GM12878 (cell line): ENCODE data around the gene CLASP2. TPM values are rescaled to one million over a fixed set of nuclear protein-coding genes. Genes with fewer than 3 reads are reported as not detected.

ENCODE experiments used
- ATAC-seq: fragments of 200-7000 bp; cut with Tn5 transposase; 3 replicates; pipeline ENCODE4 v1.9.1; 2020; ENCODE audit warnings: mild to moderate bottlenecking, moderate library complexity
- BruUV-seq: library from RNA; stranded (reverse); fragments of 400-500 nt; replicated peaks from 2 replicates; lab custom pipeline; 2021; lab: Mats Ljungman, UMichigan
- CTCF ChIA-PET: fragments of 300-600 bp; sonication (Branson Sonifier 250); formaldehyde crosslinking; extraction: SDS; loops from one replicate; lab custom pipeline; 2021; ENCODE audit warnings: inconsistent platforms; lab: Yijun Ruan, JAX
- POLR2A ChIA-PET: fragments of 350-600 bp; formaldehyde crosslinking; extraction: SDS; loops from one replicate; lab custom pipeline; 2021; ENCODE audit warnings: inconsistent platforms; lab: Charles Lee
- RAD21 ChIA-PET: fragments of 300-600 bp; sonication (Branson Sonifier 250); formaldehyde crosslinking; loops from one replicate; lab custom pipeline; 2023; ENCODE audit warnings: antibody characterized with exemption; ENCODE audit not compliant: unreplicated experiment; lab: Charles Lee
- SMC1A ChIA-PET: fragments of 300-600 bp; sonication (Branson Sonifier 250); formaldehyde crosslinking; loops from one replicate; lab custom pipeline; 2023; ENCODE audit not compliant: unreplicated experiment, uncharacterized antibody; lab: Charles Lee
- DNase-seq: peaks from one replicate; pipeline ENCODE4 v3.0.0-alpha.2; 2011; ENCODE audit warnings: low read depth, low spot score
- FAIRE-seq: peaks from 3 replicates; lab custom pipeline; 2011; peaks lifted over from hg19 to GRCh38; lab: Jason Lieb, UNC
- H2AFZ ChIP-seq: 2 replicates; pipeline ENCODE4 v1.6.0; 2011; ENCODE audit warnings: low read depth, low read length, control low read depth; ENCODE audit not compliant: control insufficient read depth
- H3K27ac ChIP-seq: 2 replicates; pipeline ENCODE4 v1.5.1; 2011; ENCODE audit warnings: control low read depth; ENCODE audit not compliant: control insufficient read depth, insufficient read depth
- H3K27me3 ChIP-seq, 2 experiments: replicated peaks in 1 of 2; 2 replicates each; pipeline versions ENCODE4 v1.6.0 to v1.6.1; 2011; ENCODE audit warnings: low read length in 1 of 2; ENCODE audit not compliant: control insufficient read depth in 2 of 2, insufficient read depth in 2 of 2
- H3K36me3 ChIP-seq, 2 experiments: 2 replicates each; pipeline ENCODE4 v1.5.1; 2011; ENCODE audit warnings: low read length in 1 of 2; ENCODE audit not compliant: control insufficient read depth in 2 of 2, insufficient read depth in 2 of 2
- H3K4me1 ChIP-seq: 2 replicates; pipeline ENCODE4 v1.6.1; 2011; ENCODE audit warnings: mild to moderate bottlenecking, low read length, moderate library complexity, mixed read lengths; ENCODE audit not compliant: control insufficient read depth, insufficient read depth
- H3K4me2 ChIP-seq: 2 replicates; pipeline ENCODE4 v1.6.0; 2011; ENCODE audit warnings: control low read depth; ENCODE audit not compliant: control insufficient read depth, insufficient read depth
- H3K4me3 ChIP-seq: fragments of 200-600 bp; sonication (generic); 2 replicates; pipeline ENCODE4 v1.5.1; 2016
- H3K79me2 ChIP-seq: 2 replicates; pipeline ENCODE4 v1.6.0; 2011; ENCODE audit warnings: low read length; ENCODE audit not compliant: control insufficient read depth, insufficient read depth
- H3K9ac ChIP-seq: 2 replicates; pipeline ENCODE4 v1.8.0; 2011; ENCODE audit warnings: low read length, control low read depth, mixed read lengths; ENCODE audit not compliant: control insufficient read depth, insufficient read depth
- H3K9me3 ChIP-seq: replicated peaks from 3 replicates; pipeline ENCODE4 v1.5.1; 2011; ENCODE audit warnings: mild to moderate bottlenecking, low read length; ENCODE audit not compliant: control insufficient read depth, insufficient read depth
- H4K20me1 ChIP-seq: 2 replicates; pipeline ENCODE4 v1.6.0; 2011; ENCODE audit not compliant: control insufficient read depth, insufficient read depth
- BHLHE40 ChIP-seq, 2 experiments: fragments of 450-650 bp in 1 of 2; IDR thresholded peaks; 2 replicates each; pipeline ENCODE4 v1.6.1; 2011 to 2017; ENCODE audit warnings: low read depth in 2 of 2, borderline replicate concordance in 1 of 2, improper control_type of control experiment in 1 of 2, low read length in 1 of 2, mild to moderate bottlenecking in 1 of 2
- CREM ChIP-seq: IDR thresholded peaks from 2 replicates; pipeline ENCODE4 v1.6.1; 2014; ENCODE audit warnings: antibody characterized with exemption, low read depth
- CUX1 ChIP-seq: IDR thresholded peaks from 2 replicates; pipeline ENCODE4 v1.6.1; 2012; ENCODE audit warnings: improper control_type of control experiment, low read depth, low read length; ENCODE audit not compliant: insufficient replicate concordance
- E2F8 ChIP-seq: fragments of 450-650 bp; IDR thresholded peaks from 2 replicates; pipeline ENCODE4 v1.6.1; 2018; ENCODE audit warnings: mild to moderate bottlenecking, low read depth, moderate library complexity; ENCODE audit not compliant: partially characterized antibody
- FOXM1 ChIP-seq: IDR thresholded peaks from 2 replicates; pipeline ENCODE4 v1.6.1; 2012; ENCODE audit warnings: low read depth, mild to moderate bottlenecking, inconsistent platforms, low read length, moderate library complexity
- NFYA ChIP-seq: IDR thresholded peaks from 2 replicates; pipeline ENCODE4 v1.6.1; 2011; ENCODE audit warnings: low read depth, mild to moderate bottlenecking, low read length, improper control_type of control experiment, borderline replicate concordance
- NKRF ChIP-seq: fragments of 450-650 bp; conservative IDR thresholded peaks from 2 replicates; pipeline ENCODE4 v1.6.1; 2017; ENCODE audit warnings: mild to moderate bottlenecking, moderate library complexity
- RB1 ChIP-seq: fragments of 450-650 bp; formaldehyde crosslinking; IDR thresholded peaks from 2 replicates; pipeline ENCODE4 v1.6.1; 2017; ENCODE audit warnings: mild to moderate bottlenecking, borderline replicate concordance
- SIX5 ChIP-seq: IDR thresholded peaks from 2 replicates; pipeline ENCODE4 v1.6.1; 2011; ENCODE audit warnings: mild to moderate bottlenecking, low read depth, low read length, moderate library complexity; ENCODE audit not compliant: severe bottlenecking
- SKIL ChIP-seq: fragments of 450-650 bp; IDR thresholded peaks from 2 replicates; pipeline ENCODE4 v1.6.1; 2017; ENCODE audit warnings: mild to moderate bottlenecking, low read depth, inconsistent platforms; ENCODE audit not compliant: poor library complexity, severe bottlenecking
- in situ Hi-C: fragments of 300-500 bp; cut with MboI; formaldehyde crosslinking; loops from 9 replicates; pipeline ENCODE4 v1.14.3; 2018; ENCODE audit warnings: mixed read lengths
- intact Hi-C: fragments of 100-400 bp; cut with micrococcal nuclease; formaldehyde crosslinking; loops from one replicate; pipeline ENCODE4 v1.14.2; 2022; ENCODE audit not compliant: unreplicated experiment
- polyA plus RNA-seq, 11 experiments: library from polyadenylated mRNA; depleted of rRNA in 4 of 11; unstranded in 6 of 11; stranded (reverse) in 5 of 11; fragments of >200 nt; fragmentation: Nextera tagmentation in 4 of 11; fragmentation: Illumina TruSeq in 1 of 11; extraction: Ambion mirVana in 4 of 11; extraction: Trizol in 1 of 11; gene quantifications; 1 replicate in 1 of 11; 2 replicates in 10 of 11; pipeline versions ENCODE4 v1.2.1 to v1.2.3, GENCODE V29; 2011 to 2016; ENCODE audit warnings: inconsistent platforms in 2 of 11, missing spikeins in 2 of 11, low read depth in 1 of 11
- total RNA-seq, 4 experiments: library from RNA; depleted of rRNA in 3 of 4; stranded (reverse); fragments of >200 nt in 3 of 4; fragmentation: Illumina TruSeq in 1 of 4; extraction: Trizol in 1 of 4; gene quantifications; 2 replicates each; pipeline versions ENCODE4 v1.2.1 to v1.2.3, GENCODE V29; 2013 to 2021

CLASP2 gene
- total and polyA plus RNA-seq, 10 of the 15 experiments (the other 5 are each of a cell fraction or from before 2014, with no cell fraction given): 4.0 to 38.3 (median 26.8) TPM

- no peak for TF ChIP-seq NKRF
- no peak for TF ChIP-seq RB1
Measured at GRCh38 chr3:33758864-33759263, 40.8 kb upstream of the CLASP2 start (continued).

GRCh38 chr3:33758281-33758680 lies 40.2 kb upstream of the CLASP2 start:
- Histone ChIP-seq H3K36me3 (no peaks in the 10 kb centered on the region), H3K4me2 (no peak overlapping the region), H4K20me1 (no peaks in the 10 kb centered on the region), H3K4me1 (no peaks in the 10 kb centered on the region), H3K27me3 (no peaks in the 10 kb centered on the region), H3K79me2 (no peaks in the 10 kb centered on the region), H3K9me3 (peaks cover 3% of the 10 kb centered on the region; the same call in 2 of the 3 replicates), H2AFZ (no peak overlapping the region), H3K4me3 (no peak overlapping the region), H3K27ac (no peak overlapping the region), H3K9ac (no peak overlapping the region)
- intact Hi-C loops: no loop called here
- no TSS peak for BruUV-seq
- DNase-seq (no peak), FAIRE-seq (no peak), ATAC-seq (no peak)
- SMC1A ChIA-PET: no interaction called here
- RAD21 ChIA-PET: no interaction called here
- in situ Hi-C loops: no loop called here
- POLR2A ChIA-PET: no interaction called here
- CTCF ChIA-PET: no interaction called here
- TF ChIP-seq BHLHE40 (IDR thresholded peaks at IDR 0.05; ENCODE audit: borderline replicate concordance in 1 of 2, low read depth in 2 of 2, low read length in 1 of 2): no peak
- no peak for TF ChIP-seq E2F8
- TF ChIP-seq FOXM1: no peak
- no peak for TF ChIP-seq SKIL
- no peak for TF ChIP-seq CUX1
- no peak for TF ChIP-seq CREM
- no peak for TF ChIP-seq SIX5
- TF ChIP-seq NFYA: no peak
